MM.1S (cell line): ENCODE results near the gene SERPINI1.

Source experiments
- CTCF ChIP-seq: fragments of 300-600 bp; sonication (generic); IDR thresholded peaks from 2 replicates; pipeline ENCODE4 v1.5.1; 2016; ENCODE audit warnings: antibody characterized with exemption, low read length, mixed read lengths
- EZH2 ChIP-seq: fragments of 300-600 bp; sonication (generic); optimal IDR thresholded peaks from 2 replicates; pipeline ENCODE3; 2017; ENCODE audit warnings: low read depth, mild to moderate bottlenecking, antibody characterized with exemption, low read length, mixed read lengths
- EZH2phosphoT487 ChIP-seq: fragments of 300-600 bp; sonication (generic); IDR thresholded peaks from 2 replicates; pipeline ENCODE4 v1.6.1; 2018; ENCODE audit warnings: antibody characterized with exemption, low read length

- no peak for TF ChIP-seq CTCF
- TF ChIP-seq EZH2, result no peak
- no peak for TF ChIP-seq EZH2phosphoT487
Measured at GRCh38 chr3:167830007-167830406, 94.5 kb downstream of the SERPINI1 start.
